Measurements from ENCODE around the gene EPHA8. TPM values are rescaled to one million over a fixed set of nuclear protein-coding genes. Genes with fewer than 3 reads are reported as not detected.

EPHA8 gene
- total RNA-seq, 2 donors from 2014 or later: 0.05 to 4.1 TPM

DNA sequence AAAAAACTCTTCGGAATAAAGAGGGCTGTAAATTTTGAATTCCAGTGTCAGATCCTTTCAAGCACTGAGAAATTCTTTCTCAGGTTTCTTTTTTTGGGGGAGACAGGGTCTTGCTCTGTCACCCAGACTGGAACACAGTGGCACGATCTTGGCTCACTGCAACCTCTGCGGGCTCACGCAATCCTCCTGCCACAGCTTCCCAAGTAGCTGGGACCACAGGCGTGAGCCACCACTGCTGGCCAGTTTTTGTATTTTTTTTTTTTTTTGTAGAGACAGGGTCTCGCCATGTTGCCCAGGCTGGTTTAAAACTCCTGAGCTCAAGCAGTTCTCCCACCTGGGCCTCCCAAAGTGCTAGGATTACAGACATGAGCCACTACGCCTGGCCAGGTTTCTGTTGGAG is 34.8 kb upstream of the EPHA8 start:
- H3K4me1 ChIP-seq (replicated peaks): no peaks in the 10 kb centered on the region
- no peaks in the 10 kb centered on the region for H3K27me3 ChIP-seq (replicated peaks; ENCODE audit: insufficient read depth)
- no peaks in the 10 kb centered on the region for H3K9me3 ChIP-seq
- TF ChIP-seq POLR2AphosphoS5 (IDR thresholded peaks at IDR 0.05) (no peak), POLR2A (IDR thresholded peaks at IDR 0.05) (no peak)
- TF ChIP-seq, protein P1, sequence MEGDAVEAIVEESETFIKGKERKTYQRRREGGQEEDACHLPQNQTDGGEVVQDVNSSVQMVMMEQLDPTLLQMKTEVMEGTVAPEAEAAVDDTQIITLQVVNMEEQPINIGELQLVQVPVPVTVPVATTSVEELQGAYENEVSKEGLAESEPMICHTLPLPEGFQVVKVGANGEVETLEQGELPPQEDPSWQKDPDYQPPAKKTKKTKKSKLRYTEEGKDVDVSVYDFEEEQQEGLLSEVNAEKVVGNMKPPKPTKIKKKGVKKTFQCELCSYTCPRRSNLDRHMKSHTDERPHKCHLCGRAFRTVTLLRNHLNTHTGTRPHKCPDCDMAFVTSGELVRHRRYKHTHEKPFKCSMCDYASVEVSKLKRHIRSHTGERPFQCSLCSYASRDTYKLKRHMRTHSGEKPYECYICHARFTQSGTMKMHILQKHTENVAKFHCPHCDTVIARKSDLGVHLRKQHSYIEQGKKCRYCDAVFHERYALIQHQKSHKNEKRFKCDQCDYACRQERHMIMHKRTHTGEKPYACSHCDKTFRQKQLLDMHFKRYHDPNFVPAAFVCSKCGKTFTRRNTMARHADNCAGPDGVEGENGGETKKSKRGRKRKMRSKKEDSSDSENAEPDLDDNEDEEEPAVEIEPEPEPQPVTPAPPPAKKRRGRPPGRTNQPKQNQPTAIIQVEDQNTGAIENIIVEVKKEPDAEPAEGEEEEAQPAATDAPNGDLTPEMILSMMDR (IDR thresholded peaks at IDR 0.05): no peak
- no peak for DNase-seq (ENCODE audit: low spot score)
- H3K27ac ChIP-seq: no peak overlapping the region
- 95% methylated on average over 7 of the region's 7 CpGs for WGBS
- peaks cover 2 to 4% of the 10 kb centered on the region in 2 donors for H3K36me3 ChIP-seq
- H3K4me3 ChIP-seq: no peak overlapping the region
- intact Hi-C loops (cut with DNase I): loop anchor here (2.0 kb wide), 1 partner anchor 112 kb away; no protein-coding TSS in a partner anchor

DNA sequence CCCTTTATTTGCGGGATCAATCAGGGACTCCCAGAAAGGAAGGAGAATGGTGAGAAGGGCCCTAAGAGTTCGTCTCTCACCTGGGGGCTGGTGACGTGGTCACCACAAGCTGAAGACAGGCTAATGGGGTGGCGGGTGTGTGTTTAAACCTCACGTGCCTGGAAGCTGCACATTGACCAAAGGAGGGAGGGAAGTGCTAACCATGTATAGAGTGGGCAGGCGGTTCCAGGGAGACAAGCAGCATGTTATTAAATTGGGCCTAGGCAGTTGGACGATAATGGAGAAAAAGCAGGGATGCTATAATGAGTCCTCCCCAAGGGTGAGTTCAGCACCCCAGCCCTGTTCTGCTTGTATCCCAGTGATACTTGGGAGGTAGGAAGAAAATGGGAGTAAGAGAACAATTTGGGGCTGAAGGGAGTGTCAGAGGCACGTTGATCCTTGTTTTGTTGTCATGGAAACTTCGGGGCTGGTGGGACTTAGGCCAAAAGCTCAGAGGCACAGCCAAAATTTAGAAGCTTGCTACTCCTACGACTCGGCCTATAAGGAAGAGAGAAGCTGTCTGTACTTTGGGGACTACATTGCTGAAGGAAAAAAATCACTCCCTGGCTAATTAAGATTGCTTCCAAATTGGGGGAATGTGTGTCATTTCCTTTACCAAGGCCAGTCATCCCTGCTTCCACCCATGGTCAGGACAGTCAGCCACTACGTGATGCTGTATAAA is 33.2 kb upstream of the EPHA8 start:
- Histone ChIP-seq H3K27ac (no peak overlapping the region), H3K27me3 (replicated peaks; ENCODE audit: insufficient read depth) (no peaks in the 10 kb centered on the region), H3K9me3 (no peaks in the 10 kb centered on the region), H3K4me1 (replicated peaks) (no peaks in the 10 kb centered on the region), H3K36me3 (no peaks in the 10 kb centered on the region), H3K4me3 (no peak overlapping the region)
- no peak for TF ChIP-seq POLR2AphosphoS5 (IDR thresholded peaks at IDR 0.05)
- no peak for TF ChIP-seq POLR2A (IDR thresholded peaks at IDR 0.05)
- TF ChIP-seq, protein P1 (IDR thresholded peaks at IDR 0.05): no peak
- intact Hi-C loops (cut with DNase I): loop anchor here (2.0 kb wide), 1 partner anchor 111 kb away; no protein-coding TSS in a partner anchor
- whole genome bisulfite sequencing: 40% methylated on average over 12 of the region's 12 CpGs
- no peak for DNase-seq (ENCODE audit: low spot score)

DNA sequence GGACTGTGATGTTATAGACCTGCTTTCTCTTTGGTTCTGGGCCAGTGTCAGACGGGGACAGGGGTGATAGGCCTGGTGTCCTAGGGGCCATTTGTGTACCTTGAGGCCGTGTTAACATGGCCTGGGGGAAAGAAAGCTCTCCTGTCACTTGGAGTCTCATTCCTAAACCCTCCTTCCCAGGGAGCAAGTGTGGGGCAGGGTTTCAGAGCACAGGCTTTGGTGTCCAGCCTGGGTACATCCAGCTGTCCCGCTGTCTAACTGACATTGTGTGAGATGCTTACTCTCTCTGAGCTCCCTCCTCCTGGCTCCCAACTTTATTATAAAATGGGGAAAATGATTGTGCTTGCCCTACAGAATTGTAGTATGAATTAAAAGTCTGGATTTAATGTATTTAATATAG is 32.6 kb upstream of the EPHA8 start:
- Histone ChIP-seq H3K36me3 (no peaks in the 10 kb centered on the region), H3K27ac (no peak overlapping the region)

DNA sequence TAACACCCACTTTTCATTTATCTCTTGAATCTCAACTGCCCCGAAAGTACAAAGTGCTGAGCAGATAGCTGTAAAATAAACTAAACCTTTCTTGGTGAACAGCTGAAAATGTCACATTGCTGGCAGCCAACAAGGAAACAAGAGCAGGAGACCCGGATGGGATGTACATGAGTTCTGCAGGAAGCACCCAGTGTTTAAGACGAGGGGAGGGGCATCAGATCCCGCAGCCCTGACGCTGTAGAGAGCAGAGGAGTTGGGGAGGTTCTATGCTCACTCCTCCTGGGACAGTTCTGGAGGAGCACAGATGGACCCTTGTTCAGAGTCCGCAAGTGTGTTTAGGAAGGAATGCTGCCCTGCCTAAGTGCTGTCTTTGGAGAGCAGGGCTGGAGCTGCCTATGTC is 32.0 kb upstream of the EPHA8 start:
- H3K4me1 ChIP-seq (replicated peaks): no peaks in the 10 kb centered on the region
- no peaks in the 10 kb centered on the region for H3K36me3 ChIP-seq
- DNase-seq (ENCODE audit: low spot score): no peak
- intact Hi-C loops (cut with DNase I): no loop called here
- 21% methylated on average over 6 of the region's 6 CpGs for WGBS
- H3K4me3 ChIP-seq: no peak overlapping the region
- H3K27me3 ChIP-seq (replicated peaks; ENCODE audit: insufficient read depth): no peaks in the 10 kb centered on the region
- H3K9me3 ChIP-seq: no peaks in the 10 kb centered on the region
- TF ChIP-seq POLR2A (IDR thresholded peaks at IDR 0.05): no peak
- no peak for TF ChIP-seq POLR2AphosphoS5 (IDR thresholded peaks at IDR 0.05)
- TF ChIP-seq, protein P1 (IDR thresholded peaks at IDR 0.05): no peak
- H3K27ac ChIP-seq: no peak overlapping the region

More for the DNA sequence above, 32.6 kb upstream of the EPHA8 start:
- H3K4me1 ChIP-seq (replicated peaks): no peaks in the 10 kb centered on the region
- TF ChIP-seq POLR2AphosphoS5 (IDR thresholded peaks at IDR 0.05) (no peak), POLR2A (IDR thresholded peaks at IDR 0.05) (no peak)
- TF ChIP-seq, protein P1 (IDR thresholded peaks at IDR 0.05): no peak
- intact Hi-C loops (cut with DNase I): no loop called here
- no peak overlapping the region for H3K4me3 ChIP-seq
- no peak for DNase-seq (ENCODE audit: low spot score)
- 37% methylated on average over 3 of the region's 3 CpGs for WGBS
- no peaks in the 10 kb centered on the region for H3K27me3 ChIP-seq (replicated peaks; ENCODE audit: insufficient read depth)
- H3K9me3 ChIP-seq: no peaks in the 10 kb centered on the region
